Omental fat pad (tissue), 4 donors: Measurements from ENCODE around the gene DEFB108B. TPM values are rescaled to one million over a fixed set of nuclear protein-coding genes. Genes with fewer than 3 reads are reported as not detected.
"Not testable (repeated sequence)": the region's sequence is repeated elsewhere in the genome, so short reads cannot be mapped to it uniquely, and the experiment has no call there.

Experiments
- ATAC-seq: fragments of 150-250 bp; one replicate; pipeline ENCODE4 v1.9.1; 2016; ENCODE audit warnings: mild to moderate bottlenecking, moderate library complexity; ENCODE audit not compliant: low FRiP score
- DNase-seq: peaks from one replicate; pipeline ENCODE4 v3.0.0-alpha.2; 2019; ENCODE audit warnings: low spot score
- small RNA-seq: library from RNA; depleted of rRNA; stranded (forward); fragments of <200 nt; gene quantifications from one replicate; pipeline ENCODE3, GENCODE V24; 2016
- total RNA-seq, 4 donors: library from RNA; depleted of rRNA; stranded (reverse); fragments of >200 nt; gene quantifications; one replicate each; pipeline ENCODE4 v1.1.0, GENCODE V29; 2016

The DEFB108B gene
- total RNA-seq, 4 donors from 2014 or later: not detected

- not testable (repeated sequence) for ATAC-seq, DNase-seq
Observed at GRCh38 chr11:71876262-71876661, 43.3 kb downstream of the DEFB108B start.

GRCh38 chr11:71878059-71878458 lies 45.1 kb downstream of the DEFB108B start, which contains the start of gene DEFB131B:
Gene DEFB131B, plus strand, starts transcription at chr11:71878453. Its CDS starts 0 bp downstream, at chr11:71878453.
- not testable (repeated sequence) for DNase-seq, ATAC-seq

- DNase-seq, ATAC-seq: not testable (repeated sequence)
Observed at GRCh38 chr11:71885806-71886205, 52.8 kb downstream of the DEFB108B start.

Small RNA genes lying within 50 kb of the gene (small RNA-seq; reads per million reads assigned to genes)
- gene RNA5SP342: not detected

Other genes starting within 250 kb of the DEFB108B start
- gene DEFB131B, start 45.3 kb downstream of the DEFB108B start, total RNA-seq: not detected
- 10 to 100 TPM in 1 of 4 donors, 1 to 10 TPM in 3; 4.7 to 10.9 (median 6.1) TPM for gene XNDC1N, start 95.4 kb downstream of the DEFB108B start, total RNA-seq
- gene RNF121, start 95.8 kb downstream of the DEFB108B start, total RNA-seq: 10 to 100 TPM; 19.2 to 25.6 (median 23.7) TPM
- 10 to 100 TPM in 2 of 4 donors, 1 to 10 TPM in 2; 4.1 to 16.7 (median 10.8) TPM for gene IL18BP, start 165.7 kb downstream of the DEFB108B start, total RNA-seq
- 100 to 1,000 TPM; 113 to 270 (median 159) TPM for gene NUMA1, start 247.3 kb downstream of the DEFB108B start, total RNA-seq
- 1 to 10 TPM; 4.0 to 10.0 (median 5.4) TPM for gene LRRC51, start 247.7 kb downstream of the DEFB108B start, total RNA-seq